ENCODE data around the gene PCYT2.

DNA sequence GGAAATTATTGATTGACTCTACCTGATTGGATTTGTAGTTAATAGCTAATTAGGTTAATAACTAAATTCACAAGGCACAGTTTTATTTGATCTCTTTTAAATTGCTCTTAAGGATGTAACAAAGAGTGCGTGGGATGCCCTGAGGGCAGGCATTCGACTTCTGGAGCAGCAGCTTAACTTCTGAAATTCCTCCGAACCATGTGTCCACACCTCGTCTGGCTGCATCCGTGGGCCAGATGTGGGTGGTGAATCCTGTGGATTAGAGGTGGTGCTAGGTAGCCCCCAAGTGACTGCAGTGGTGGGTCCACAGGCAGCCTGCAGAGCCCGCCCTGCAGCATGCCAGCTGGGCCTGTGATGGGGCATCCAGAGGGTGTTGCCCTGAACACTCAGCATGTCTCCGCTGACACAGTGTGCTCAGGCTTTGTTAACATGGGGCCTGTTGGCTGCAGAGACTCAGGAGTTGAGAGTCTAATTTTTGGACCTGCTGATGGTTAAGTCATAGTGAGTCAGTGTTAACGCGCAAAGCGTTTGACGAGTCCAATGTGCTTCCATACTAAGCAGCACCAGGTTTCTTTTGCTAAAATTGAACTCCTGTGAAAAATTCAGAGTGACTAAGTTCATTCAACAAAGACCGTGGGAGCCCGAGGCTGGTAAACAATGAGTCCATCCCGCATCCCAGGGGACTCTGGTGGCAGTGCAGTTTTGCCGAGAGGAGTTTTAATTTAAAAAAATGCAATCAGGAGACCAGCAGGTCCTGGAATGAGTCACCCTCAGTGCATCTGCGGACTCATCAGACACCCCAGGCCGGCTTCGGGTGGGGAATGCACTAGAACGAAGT lies 13.0 kb downstream of the PCYT2 start:
- TF ChIP-seq, protein P1, sequence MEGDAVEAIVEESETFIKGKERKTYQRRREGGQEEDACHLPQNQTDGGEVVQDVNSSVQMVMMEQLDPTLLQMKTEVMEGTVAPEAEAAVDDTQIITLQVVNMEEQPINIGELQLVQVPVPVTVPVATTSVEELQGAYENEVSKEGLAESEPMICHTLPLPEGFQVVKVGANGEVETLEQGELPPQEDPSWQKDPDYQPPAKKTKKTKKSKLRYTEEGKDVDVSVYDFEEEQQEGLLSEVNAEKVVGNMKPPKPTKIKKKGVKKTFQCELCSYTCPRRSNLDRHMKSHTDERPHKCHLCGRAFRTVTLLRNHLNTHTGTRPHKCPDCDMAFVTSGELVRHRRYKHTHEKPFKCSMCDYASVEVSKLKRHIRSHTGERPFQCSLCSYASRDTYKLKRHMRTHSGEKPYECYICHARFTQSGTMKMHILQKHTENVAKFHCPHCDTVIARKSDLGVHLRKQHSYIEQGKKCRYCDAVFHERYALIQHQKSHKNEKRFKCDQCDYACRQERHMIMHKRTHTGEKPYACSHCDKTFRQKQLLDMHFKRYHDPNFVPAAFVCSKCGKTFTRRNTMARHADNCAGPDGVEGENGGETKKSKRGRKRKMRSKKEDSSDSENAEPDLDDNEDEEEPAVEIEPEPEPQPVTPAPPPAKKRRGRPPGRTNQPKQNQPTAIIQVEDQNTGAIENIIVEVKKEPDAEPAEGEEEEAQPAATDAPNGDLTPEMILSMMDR (IDR thresholded peaks at IDR 0.05; ENCODE audit: insufficient read depth, low read length), result no peak
- TF ChIP-seq POLR2AphosphoS5 (IDR thresholded peaks at IDR 0.05; ENCODE audit: low read depth), result no peak

Data from HL-60 (cell line).